Endothelial cell of umbilical vein (primary cell): ENCODE results near the gene DNAJC4. TPM values are rescaled to one million over a fixed set of nuclear protein-coding genes. Genes with fewer than 3 reads are reported as not detected.
A peak's percentile ranks its signal among the peaks of the same experiment; 100 is the strongest.

Experiments
- BruUV-seq: library from RNA; stranded (reverse); fragments of 400-500 nt; replicated peaks from 2 replicates; lab custom pipeline; 2021; lab: Mats Ljungman, UMichigan
- CTCF ChIA-PET: fragments of 300-600, 350-600 bp; sonication (Branson Sonifier 250); formaldehyde crosslinking; loops from one replicate; lab custom pipeline; 2021; ENCODE audit warnings: antibody characterized with exemption, inconsistent platforms; lab: Charles Lee
- POLR2A ChIA-PET: fragments of 300-600, 350-600 bp; sonication (Branson Sonifier 250); formaldehyde crosslinking; loops from one replicate; lab custom pipeline; 2021; ENCODE audit warnings: antibody characterized with exemption, inconsistent platforms; lab: Charles Lee
- DNase-seq: peaks from one replicate; pipeline ENCODE4 v3.0.0-alpha.2; 2011; ENCODE audit warnings: low read depth, low spot score
- FAIRE-seq: peaks from 2 replicates; lab custom pipeline; 2011; peaks lifted over from hg19 to GRCh38; lab: Jason Lieb, UNC
- H2AFZ ChIP-seq: 2 replicates; pipeline ENCODE4 v1.6.0; 2012; ENCODE audit warnings: low read depth, low read length, control low read depth, inconsistent platforms
- H3K27ac ChIP-seq: 2 replicates; pipeline ENCODE4 v1.5.1; 2011; ENCODE audit warnings: low read depth, mild to moderate bottlenecking, control low read depth, low read length, moderate library complexity; ENCODE audit not compliant: insufficient read depth
- H3K27me3 ChIP-seq, 2 experiments: 2 replicates each; pipeline versions ENCODE4 v1.6.0 to v1.6.1; 2011; ENCODE audit warnings: low read length in 2 of 2, mixed read lengths in 1 of 2; ENCODE audit not compliant: control insufficient read depth in 2 of 2, insufficient read depth in 2 of 2
- H3K36me3 ChIP-seq, 2 experiments: 2 replicates in 1 of 2; 3 replicates in 1 of 2; pipeline ENCODE4 v1.5.1; 2011; ENCODE audit warnings: low read length in 2 of 2, mild to moderate bottlenecking in 1 of 2, moderate library complexity in 1 of 2; ENCODE audit not compliant: control insufficient read depth in 2 of 2, insufficient read depth in 2 of 2; ENCODE audit errors: extremely low read depth in 1 of 2
- H3K4me1 ChIP-seq: 3 replicates; pipeline ENCODE4 v1.5.1; 2011; ENCODE audit warnings: mild to moderate bottlenecking, low read length; ENCODE audit not compliant: control insufficient read depth, insufficient read depth; ENCODE audit errors: extremely low read depth
- H3K4me2 ChIP-seq: 2 replicates; pipeline ENCODE4 v1.6.1; 2011; ENCODE audit warnings: low read length, control low read depth, mixed read lengths; ENCODE audit not compliant: insufficient read depth
- H3K4me3 ChIP-seq, 3 experiments: fragments of 200-600 bp in 1 of 3; sonication (generic), shearing (Covaris generic) in 1 of 3; replicated peaks in 1 of 3; 2 replicates each; pipeline ENCODE4 v1.5.1; 2011 to 2016; ENCODE audit warnings: control low read depth in 3 of 3, low read length in 3 of 3, mild to moderate bottlenecking in 2 of 3, inconsistent platforms in 1 of 3, low read depth in 1 of 3, moderate library complexity in 1 of 3; ENCODE audit not compliant: insufficient read depth in 1 of 3
- H3K79me2 ChIP-seq: 2 replicates; pipeline ENCODE4 v1.6.0; 2012; ENCODE audit warnings: low read length, inconsistent platforms; ENCODE audit not compliant: control insufficient read depth, insufficient read depth
- H3K9ac ChIP-seq: replicated peaks from 2 replicates; pipeline ENCODE3; 2011; ENCODE audit warnings: low read length, control low read depth; ENCODE audit not compliant: insufficient read depth; ENCODE audit errors: extremely low read depth
- H3K9me1 ChIP-seq: replicated peaks from 3 replicates; pipeline ENCODE4 v1.6.0; 2011; ENCODE audit warnings: mild to moderate bottlenecking, low read length; ENCODE audit not compliant: control insufficient read depth, insufficient read depth; ENCODE audit errors: extremely low read depth
- H3K9me3 ChIP-seq: replicated peaks from 2 replicates; pipeline ENCODE4 v1.5.1; 2012; ENCODE audit warnings: low read length, inconsistent platforms; ENCODE audit not compliant: control insufficient read depth, insufficient read depth
- H4K20me1 ChIP-seq: replicated peaks from 2 replicates; pipeline ENCODE3; 2011; ENCODE audit warnings: mild to moderate bottlenecking, low read length; ENCODE audit not compliant: control insufficient read depth, insufficient read depth; ENCODE audit errors: extremely low read depth
- CTCF ChIP-seq, 2 donors: IDR thresholded peaks; 1 replicate in 1 of 2; 2 replicates in 1 of 2; pipeline ENCODE4 v1.5.1; 2011; ENCODE audit warnings: low read length in 2 of 2, mild to moderate bottlenecking in 2 of 2, moderate library complexity in 2 of 2, control low read depth in 1 of 2, inconsistent platforms in 1 of 2, low read depth in 1 of 2; ENCODE audit not compliant: insufficient read depth in 1 of 2; ENCODE audit errors: extremely low read depth in 1 of 2
- EZH2 ChIP-seq: IDR thresholded peaks from 2 replicates; pipeline ENCODE4 v1.6.1; 2012; ENCODE audit warnings: borderline replicate concordance, low read depth, mild to moderate bottlenecking, moderate library complexity, low read length, inconsistent platforms; ENCODE audit not compliant: severe bottlenecking
- FOS ChIP-seq: IDR thresholded peaks from 2 replicates; pipeline ENCODE4 v1.6.1; 2011; ENCODE audit warnings: mild to moderate bottlenecking, low read length, moderate library complexity, borderline replicate concordance; ENCODE audit not compliant: insufficient read depth
- GATA2 ChIP-seq: IDR thresholded peaks from 2 replicates; pipeline ENCODE4 v1.7.0; 2011; ENCODE audit warnings: low read depth, mild to moderate bottlenecking, moderate library complexity, mixed read lengths, low read length; ENCODE audit not compliant: insufficient read length, insufficient read depth
- JUN ChIP-seq: IDR thresholded peaks from 2 replicates; pipeline ENCODE4 v1.6.1; 2011; ENCODE audit warnings: borderline replicate concordance, low read depth; ENCODE audit not compliant: insufficient read length, insufficient read depth
- MAX ChIP-seq: IDR thresholded peaks from 2 replicates; pipeline ENCODE4 v1.6.1; 2011; ENCODE audit not compliant: insufficient read depth, insufficient read length
- MYC ChIP-seq: IDR thresholded peaks from one replicate; pipeline ENCODE4 v1.6.1; 2011; ENCODE audit warnings: mild to moderate bottlenecking, low read depth, low read length
- POLR2A ChIP-seq: IDR thresholded peaks from 2 replicates; pipeline ENCODE4 v1.6.1; 2012; ENCODE audit warnings: low read depth, mild to moderate bottlenecking, control low read depth, low read length
- POLR2AphosphoS5 ChIP-seq: IDR thresholded peaks from 2 replicates; pipeline ENCODE4 v1.6.1; 2012; ENCODE audit warnings: low read depth, mild to moderate bottlenecking, control low read depth, low read length, moderate library complexity; ENCODE audit not compliant: insufficient read depth
- dilution Hi-C: fragments of 300-500 bp; cut with MboI; formaldehyde crosslinking; loops from one replicate; pipeline ENCODE4 v1.15.0; 2019; ENCODE audit warnings: low sequenced_read_pairs; ENCODE audit not compliant: extremely low pct_ligation_motif_present
- intact Hi-C: fragments of 100-400 bp; cut with micrococcal nuclease; formaldehyde crosslinking; loops from one replicate; pipeline ENCODE4 v1.10.0; 2022
- polyA plus RNA-seq, 4 experiments: library from polyadenylated mRNA; depleted of rRNA in 3 of 4; stranded (reverse) in 3 of 4; unstranded in 1 of 4; fragments of >200 nt; gene quantifications; 2 replicates each; pipeline versions ENCODE4 v1.2.1 to v1.2.3, GENCODE V29; 2011 to 2012; ENCODE audit warnings: missing spikeins in 1 of 4
- total RNA-seq: library from RNA; stranded (reverse); gene quantifications from 2 replicates; pipeline ENCODE4 v1.2.3, GENCODE V29; 2021

DNAJC4 gene
- total and polyA plus RNA-seq, 2 donors (not counting 3 experiments of a cell fraction or from before 2014, with no cell fraction given): 23.5 to 41.2 TPM

GRCh38 chr11:64243236-64243854 is 13.0 kb downstream of the DNAJC4 start:
- DNase-seq (no peak), FAIRE-seq (no peak)
- Histone ChIP-seq H3K36me3 (peaks cover 0 to 15% of the 10 kb centered on the region in 2 experiments), H3K9me3 (no peaks in the 10 kb centered on the region), H3K27ac (no peak overlapping the region), H3K9ac (no peak overlapping the region), H3K79me2 (peaks cover 40% of the 10 kb centered on the region), H3K4me3 (no peak overlapping the region), H4K20me1 (no peaks in the 10 kb centered on the region), H3K4me2 (no peak overlapping the region), H2AFZ (no peak overlapping the region), H3K9me1 (no peaks in the 10 kb centered on the region), H3K4me1 (peaks cover 21% of the 10 kb centered on the region), H3K27me3 (no peaks in the 10 kb centered on the region)
- ChIA-PET POLR2A (no interaction called here), CTCF (interaction anchor here (0.9 to 5.0 kb wide), 4 partner anchors 20 to 57 kb away, joined by 3 to 36 read pairs (median 15); partner anchors contain the start of gene CATSPERZ)
- intact Hi-C loops: loop anchor here (5.0 kb wide), 1 partner anchor 114 kb away; the partner anchor contains the start of gene RPS6KA4
- BruUV-seq: TSS peak; percentile 13
- dilution Hi-C loops: no loop called here
- TF ChIP-seq FOS (no peak), POLR2A (peak; percentile 59), POLR2AphosphoS5 (peak; percentile 70)

- Histone ChIP-seq H3K79me2 (peaks cover 40% of the 10 kb centered on the region), H3K4me3 (no peak overlapping the region), H3K27me3 (no peaks in the 10 kb centered on the region), H3K9ac (no peak overlapping the region), H3K9me1 (no peaks in the 10 kb centered on the region), H2AFZ (no peak overlapping the region), H3K4me2 (no peak overlapping the region), H3K4me1 (peaks cover 21% of the 10 kb centered on the region), H3K27ac (no peak overlapping the region), H4K20me1 (no peaks in the 10 kb centered on the region), H3K9me3 (no peaks in the 10 kb centered on the region), H3K36me3 (peaks cover 0 to 12% of the 10 kb centered on the region in 2 experiments)
- BruUV-seq: no TSS peak
- CTCF ChIA-PET: interaction anchor here (0.9 to 5.0 kb wide), 6 partner anchors 19 to 59 kb away, joined by 3 to 36 read pairs (median 4); partner anchors contain the start of gene CATSPERZ
- FAIRE-seq (no peak), DNase-seq (no peak)
- intact Hi-C loops (loop anchor here (5.0 kb wide), 1 partner anchor 113 kb away; the partner anchor contains the start of gene RPS6KA4), dilution Hi-C loops (no loop called here)
- POLR2A ChIA-PET: no interaction called here
- TF ChIP-seq MAX (no peak), JUN (no peak), MYC (no peak), GATA2 (no peak), EZH2 (no peak), CTCF (IDR thresholded peaks at IDR 0.05; ENCODE audit: extremely low read depth in 1 of 2, insufficient read depth in 1 of 2, low read depth in 1 of 2, low read length in 2 of 2) (no peak), FOS (no peak), POLR2A (no peak), POLR2AphosphoS5 (no peak)
These were observed 13.8 kb downstream of the DNAJC4 start for GRCh38 chr11:64244107-64244506.
